HEK293 (cell line): Measurements from ENCODE around the gene MFSD11.

Experiments
- CTCF ChIP-seq: fragments of 450-650 bp; formaldehyde crosslinking; IDR thresholded peaks from 2 replicates; pipeline ENCODE4 v1.5.1; 2016; ENCODE audit warnings: missing biosample characterization, missing genetic modification characterization
- KLF10 ChIP-seq: fragments of 450-650 bp; IDR thresholded peaks from 2 replicates; pipeline ENCODE4 v1.5.1; 2018; ENCODE audit warnings: missing biosample characterization, mild to moderate bottlenecking, missing genetic modification characterization
- TCF7L2 ChIP-seq: IDR thresholded peaks from 2 replicates; pipeline ENCODE4 v1.6.1; 2011; ENCODE audit warnings: low read depth, mild to moderate bottlenecking, inconsistent platforms, low read length, moderate library complexity, borderline replicate concordance
- ZNF114 ChIP-seq: fragments of 450-650 bp; formaldehyde crosslinking; IDR thresholded peaks from 2 replicates; pipeline ENCODE4 v1.5.0; 2017; ENCODE audit warnings: missing biosample characterization, missing genetic modification characterization
- ZNF274 ChIP-seq, 2 experiments: fragments of 200-500 bp in 1 of 2; fragments of 450-650 bp in 1 of 2; sonication (Bioruptor generic) in 1 of 2; formaldehyde crosslinking in 1 of 2; IDR thresholded peaks; 2 replicates each; pipeline versions ENCODE4 v1.5.1 to v1.6.1; 2014 to 2016; ENCODE audit warnings: borderline replicate concordance in 1 of 2, inconsistent platforms in 1 of 2, low read length in 1 of 2, missing biosample characterization in 1 of 2, missing genetic modification characterization in 1 of 2
- ZNF747 ChIP-seq: fragments of 450-650 bp; formaldehyde crosslinking; IDR thresholded peaks from 2 replicates; pipeline ENCODE4 v1.5.1; 2016; ENCODE audit warnings: missing biosample characterization, missing genetic modification characterization
- ZNF792 ChIP-seq: fragments of 450-650 bp; formaldehyde crosslinking; IDR thresholded peaks from 2 replicates; pipeline ENCODE4 v1.5.1; 2016; ENCODE audit warnings: missing biosample characterization, missing genetic modification characterization
- TF ChIP-seq, protein P1 (sequence below): fragments of 450-650 bp; formaldehyde crosslinking; IDR thresholded peaks from 2 replicates; pipeline ENCODE4 v1.5.1; 2016; ENCODE audit warnings: missing biosample characterization, missing genetic modification characterization

- TF ChIP-seq ZNF792 (tag by site-specific recombination) (no peak), ZNF114 (no peak), CTCF (no peak), KLF10 (no peak), ZNF747 (tag by site-specific recombination) (no peak), ZNF274 (IDR thresholded peaks at IDR 0.05; ENCODE audit: low read length) (no peak), ZNF274 (tag by site-specific recombination; IDR thresholded peaks at IDR 0.05; ENCODE audit: borderline replicate concordance) (no peak), TCF7L2 (no peak)
- TF ChIP-seq, protein P1, sequence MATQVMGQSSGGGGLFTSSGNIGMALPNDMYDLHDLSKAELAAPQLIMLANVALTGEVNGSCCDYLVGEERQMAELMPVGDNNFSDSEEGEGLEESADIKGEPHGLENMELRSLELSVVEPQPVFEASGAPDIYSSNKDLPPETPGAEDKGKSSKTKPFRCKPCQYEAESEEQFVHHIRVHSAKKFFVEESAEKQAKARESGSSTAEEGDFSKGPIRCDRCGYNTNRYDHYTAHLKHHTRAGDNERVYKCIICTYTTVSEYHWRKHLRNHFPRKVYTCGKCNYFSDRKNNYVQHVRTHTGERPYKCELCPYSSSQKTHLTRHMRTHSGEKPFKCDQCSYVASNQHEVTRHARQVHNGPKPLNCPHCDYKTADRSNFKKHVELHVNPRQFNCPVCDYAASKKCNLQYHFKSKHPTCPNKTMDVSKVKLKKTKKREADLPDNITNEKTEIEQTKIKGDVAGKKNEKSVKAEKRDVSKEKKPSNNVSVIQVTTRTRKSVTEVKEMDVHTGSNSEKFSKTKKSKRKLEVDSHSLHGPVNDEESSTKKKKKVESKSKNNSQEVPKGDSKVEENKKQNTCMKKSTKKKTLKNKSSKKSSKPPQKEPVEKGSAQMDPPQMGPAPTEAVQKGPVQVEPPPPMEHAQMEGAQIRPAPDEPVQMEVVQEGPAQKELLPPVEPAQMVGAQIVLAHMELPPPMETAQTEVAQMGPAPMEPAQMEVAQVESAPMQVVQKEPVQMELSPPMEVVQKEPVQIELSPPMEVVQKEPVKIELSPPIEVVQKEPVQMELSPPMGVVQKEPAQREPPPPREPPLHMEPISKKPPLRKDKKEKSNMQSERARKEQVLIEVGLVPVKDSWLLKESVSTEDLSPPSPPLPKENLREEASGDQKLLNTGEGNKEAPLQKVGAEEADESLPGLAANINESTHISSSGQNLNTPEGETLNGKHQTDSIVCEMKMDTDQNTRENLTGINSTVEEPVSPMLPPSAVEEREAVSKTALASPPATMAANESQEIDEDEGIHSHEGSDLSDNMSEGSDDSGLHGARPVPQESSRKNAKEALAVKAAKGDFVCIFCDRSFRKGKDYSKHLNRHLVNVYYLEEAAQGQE, result no peak
Observed at GRCh38 chr17:76753061-76753961, 15.4 kb downstream of the MFSD11 start.
